AG04450 (cell line): ENCODE results near the gene ALDH16A1. TPM values are rescaled to one million over a fixed set of nuclear protein-coding genes. Genes with fewer than 3 reads are reported as not detected.

Experiments
- CTCF ChIA-PET: fragments of 300-600, 350-600 bp; formaldehyde crosslinking; extraction: SDS; loops from one replicate; lab custom pipeline; 2022; ENCODE audit warnings: antibody characterized with exemption, inconsistent platforms; lab: Charles Lee
- POLR2A ChIA-PET: fragments of 350-600 bp; formaldehyde crosslinking; extraction: SDS; loops from one replicate; lab custom pipeline; 2021; ENCODE audit warnings: antibody characterized with exemption, inconsistent platforms; lab: Yijun Ruan, JAX
- DNase-seq: peaks from one replicate; pipeline ENCODE4 v3.0.0-alpha.2; 2011; ENCODE audit warnings: low read depth, low spot score
- H3K27ac ChIP-seq: one replicate; pipeline ENCODE4 v1.5.1; 2012; ENCODE audit warnings: low read depth, low read length, control low read depth
- H3K27me3 ChIP-seq: one replicate; pipeline ENCODE4 v1.6.0; 2012; ENCODE audit warnings: low read length; ENCODE audit not compliant: control insufficient read depth, insufficient read depth
- H3K4me3 ChIP-seq: 2 replicates; pipeline ENCODE4 v1.5.1; 2011; ENCODE audit warnings: mild to moderate bottlenecking, low read depth, low read length, control low read depth
- H3K9me3 ChIP-seq: 2 replicates; pipeline ENCODE4 v1.5.1; 2012; ENCODE audit warnings: low read length; ENCODE audit not compliant: control insufficient read depth, insufficient read depth
- CTCF ChIP-seq: IDR thresholded peaks from 2 replicates; pipeline ENCODE4 v1.5.1; 2011; ENCODE audit warnings: low read depth, low read length, control low read depth, inconsistent platforms
- polyA plus RNA-seq: library from polyadenylated mRNA; depleted of rRNA; stranded (reverse); fragments of >200 nt; gene quantifications from 2 replicates; pipeline ENCODE4 v1.2.3, GENCODE V29; 2011

ALDH16A1 gene
- polyA plus RNA-seq, 1 experiment: 4.1 TPM

- CTCF ChIA-PET: no interaction called here
- peaks cover 95% of the 10 kb centered on the region for H3K27me3 ChIP-seq
Measured at GRCh38 chr19:49434907-49435583, 18.0 kb upstream of the ALDH16A1 start.

GRCh38 chr19:49435670-49436069 lies 17.4 kb upstream of the ALDH16A1 start:
- peaks cover 95% of the 10 kb centered on the region for H3K27me3 ChIP-seq
- POLR2A ChIA-PET: no interaction called here
- no peak for DNase-seq
- H3K27ac ChIP-seq: no peak overlapping the region
- no peak overlapping the region for H3K4me3 ChIP-seq
- CTCF ChIA-PET: no interaction called here
- no peak for TF ChIP-seq CTCF
- peaks cover 27% of the 10 kb centered on the region; the same call in 1 of the 2 replicates for H3K9me3 ChIP-seq

More at GRCh38 chr19:49434907-49435583, 18.0 kb upstream of the ALDH16A1 start:
- TF ChIP-seq CTCF: no peak
- POLR2A ChIA-PET: no interaction called here
- no peak for DNase-seq
- peaks cover 27% of the 10 kb centered on the region; the same call in 1 of the 2 replicates for H3K9me3 ChIP-seq
- no peak overlapping the region for H3K4me3 ChIP-seq
- no peak overlapping the region for H3K27ac ChIP-seq

DNA sequence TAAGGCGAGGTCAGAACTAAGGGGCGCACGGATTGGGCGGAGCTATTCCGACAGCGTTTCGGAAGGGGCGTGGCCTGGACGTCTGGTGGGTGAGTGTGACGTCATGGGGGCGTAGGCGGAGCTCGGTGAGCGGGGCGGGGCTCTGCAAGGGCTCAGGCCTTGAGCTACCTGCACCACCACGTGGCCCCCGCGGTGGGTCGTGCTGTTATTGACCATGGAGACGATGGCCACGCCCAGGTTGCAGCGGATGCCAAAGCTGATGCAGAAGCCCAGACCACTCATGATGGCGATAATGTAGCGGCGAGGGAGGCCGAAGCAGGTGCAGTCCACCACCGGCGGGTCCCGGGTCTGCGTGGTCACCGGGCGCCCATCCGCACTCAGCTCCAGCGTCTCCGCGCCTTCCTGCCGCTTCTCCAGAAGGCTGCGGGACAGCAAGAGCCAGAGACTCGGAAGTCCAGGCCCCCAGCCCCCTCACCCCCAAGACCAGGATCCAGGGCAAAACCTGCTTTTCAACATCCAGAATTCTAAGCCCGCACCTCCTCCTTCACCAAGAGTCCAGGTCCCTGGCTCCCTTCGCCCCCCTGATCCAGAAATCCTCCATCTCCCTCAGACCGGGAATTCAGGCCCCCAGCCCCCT lies 16.5 kb upstream of the ALDH16A1 start:
- no peak for TF ChIP-seq CTCF
- Histone ChIP-seq H3K27me3 (peaks cover 93% of the 10 kb centered on the region), H3K4me3 (no peak overlapping the region), H3K27ac (no peak overlapping the region), H3K9me3 (peaks cover 21% of the 10 kb centered on the region; the same call in 1 of the 2 replicates)
- ChIA-PET CTCF (no interaction called here), POLR2A (interaction anchor here (0.6 kb wide), 1 partner anchor 294 kb away, joined by 7 read pairs; no protein-coding TSS in a partner anchor)
- DNase-seq: no peak

DNA sequence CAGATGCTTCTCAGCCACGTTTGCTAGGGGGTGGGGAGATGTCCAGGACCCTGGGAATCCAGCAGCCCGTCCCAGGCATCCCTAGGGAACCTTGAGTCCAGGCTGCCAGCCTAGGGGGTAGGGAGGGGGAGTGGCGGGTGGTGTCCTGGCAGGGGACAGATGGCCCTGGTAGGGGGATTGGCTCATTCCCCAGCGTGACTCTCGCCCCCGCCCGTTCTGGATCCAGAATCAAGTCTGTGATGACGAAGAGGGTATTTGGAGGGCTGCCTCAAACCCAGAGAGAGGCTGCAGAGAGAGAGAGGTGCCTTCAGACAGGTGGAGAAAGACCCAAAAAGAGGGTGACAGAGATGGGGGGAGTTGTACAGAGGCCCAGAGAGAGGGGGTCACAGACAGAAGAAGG lies 15.8 kb upstream of the ALDH16A1 start:
- CTCF ChIA-PET: no interaction called here
- POLR2A ChIA-PET: no interaction called here
- H3K27ac ChIP-seq: no peak overlapping the region
- no peak for DNase-seq
- H3K27me3 ChIP-seq: peaks cover 94% of the 10 kb centered on the region
- H3K4me3 ChIP-seq: no peak overlapping the region
- peaks cover 14% of the 10 kb centered on the region; the same call in 1 of the 2 replicates for H3K9me3 ChIP-seq
- no peak for TF ChIP-seq CTCF

- DNase-seq: no peak
- Histone ChIP-seq H3K4me3 (no peak overlapping the region), H3K9me3 (peaks cover 9% of the 10 kb centered on the region; the same call in 1 of the 2 replicates), H3K27ac (no peak overlapping the region), H3K27me3 (peaks cover 87% of the 10 kb centered on the region)
- POLR2A ChIA-PET: no interaction called here
- TF ChIP-seq CTCF: no peak
- CTCF ChIA-PET: no interaction called here
Measured at GRCh38 chr19:49438261-49438660, 14.8 kb upstream of the ALDH16A1 start.
